Adipocyte (in vitro differentiated cells): ENCODE data around the gene DACT1.
"Not testable (repeated sequence)": the region's sequence is repeated elsewhere in the genome, so short reads cannot be mapped to it uniquely, and the experiment has no call there.

ENCODE experiments used
- DNase-seq: peaks from one replicate; pipeline ENCODE4 v3.0.0-alpha.2; 2015; ENCODE audit warnings: low read depth
- H3K27me3 ChIP-seq: replicated peaks from 2 replicates; pipeline ENCODE4 v1.7.0; 2013; ENCODE audit warnings: mild to moderate bottlenecking, low read length, moderate library complexity; ENCODE audit not compliant: control insufficient read depth, insufficient read depth
- H3K36me3 ChIP-seq: 2 replicates; pipeline ENCODE4 v1.7.0; 2013; ENCODE audit warnings: low read length, mild to moderate bottlenecking, moderate library complexity; ENCODE audit not compliant: control insufficient read depth, insufficient read depth, severe bottlenecking
- H3K4me1 ChIP-seq: 2 replicates; pipeline ENCODE4 v1.7.0; 2013; ENCODE audit warnings: mild to moderate bottlenecking, low read length, moderate library complexity; ENCODE audit not compliant: control insufficient read depth, insufficient read depth
- H3K4me3 ChIP-seq: 2 replicates; pipeline ENCODE4 v1.7.0; 2013; ENCODE audit warnings: mild to moderate bottlenecking, low read length, moderate library complexity
- H3K9ac ChIP-seq: 2 replicates; pipeline ENCODE4 v1.7.0; 2013; ENCODE audit warnings: mild to moderate bottlenecking, low read length, moderate library complexity
- H3K9me3 ChIP-seq: 2 replicates; pipeline ENCODE4 v1.7.0; 2013; ENCODE audit warnings: mild to moderate bottlenecking, low read length, moderate library complexity; ENCODE audit not compliant: control insufficient read depth

DACT1 gene, protein sequence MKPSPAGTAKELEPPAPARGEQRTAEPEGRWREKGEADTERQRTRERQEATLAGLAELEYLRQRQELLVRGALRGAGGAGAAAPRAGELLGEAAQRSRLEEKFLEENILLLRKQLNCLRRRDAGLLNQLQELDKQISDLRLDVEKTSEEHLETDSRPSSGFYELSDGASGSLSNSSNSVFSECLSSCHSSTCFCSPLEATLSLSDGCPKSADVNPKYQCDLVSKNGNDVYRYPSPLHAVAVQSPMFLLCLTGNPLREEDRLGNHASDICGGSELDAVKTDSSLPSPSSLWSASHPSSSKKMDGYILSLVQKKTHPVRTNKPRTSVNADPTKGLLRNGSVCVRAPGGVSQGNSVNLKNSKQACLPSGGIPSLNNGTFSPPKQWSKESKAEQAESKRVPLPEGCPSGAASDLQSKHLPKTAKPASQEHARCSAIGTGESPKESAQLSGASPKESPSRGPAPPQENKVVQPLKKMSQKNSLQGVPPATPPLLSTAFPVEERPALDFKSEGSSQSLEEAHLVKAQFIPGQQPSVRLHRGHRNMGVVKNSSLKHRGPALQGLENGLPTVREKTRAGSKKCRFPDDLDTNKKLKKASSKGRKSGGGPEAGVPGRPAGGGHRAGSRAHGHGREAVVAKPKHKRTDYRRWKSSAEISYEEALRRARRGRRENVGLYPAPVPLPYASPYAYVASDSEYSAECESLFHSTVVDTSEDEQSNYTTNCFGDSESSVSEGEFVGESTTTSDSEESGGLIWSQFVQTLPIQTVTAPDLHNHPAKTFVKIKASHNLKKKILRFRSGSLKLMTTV

DNA sequence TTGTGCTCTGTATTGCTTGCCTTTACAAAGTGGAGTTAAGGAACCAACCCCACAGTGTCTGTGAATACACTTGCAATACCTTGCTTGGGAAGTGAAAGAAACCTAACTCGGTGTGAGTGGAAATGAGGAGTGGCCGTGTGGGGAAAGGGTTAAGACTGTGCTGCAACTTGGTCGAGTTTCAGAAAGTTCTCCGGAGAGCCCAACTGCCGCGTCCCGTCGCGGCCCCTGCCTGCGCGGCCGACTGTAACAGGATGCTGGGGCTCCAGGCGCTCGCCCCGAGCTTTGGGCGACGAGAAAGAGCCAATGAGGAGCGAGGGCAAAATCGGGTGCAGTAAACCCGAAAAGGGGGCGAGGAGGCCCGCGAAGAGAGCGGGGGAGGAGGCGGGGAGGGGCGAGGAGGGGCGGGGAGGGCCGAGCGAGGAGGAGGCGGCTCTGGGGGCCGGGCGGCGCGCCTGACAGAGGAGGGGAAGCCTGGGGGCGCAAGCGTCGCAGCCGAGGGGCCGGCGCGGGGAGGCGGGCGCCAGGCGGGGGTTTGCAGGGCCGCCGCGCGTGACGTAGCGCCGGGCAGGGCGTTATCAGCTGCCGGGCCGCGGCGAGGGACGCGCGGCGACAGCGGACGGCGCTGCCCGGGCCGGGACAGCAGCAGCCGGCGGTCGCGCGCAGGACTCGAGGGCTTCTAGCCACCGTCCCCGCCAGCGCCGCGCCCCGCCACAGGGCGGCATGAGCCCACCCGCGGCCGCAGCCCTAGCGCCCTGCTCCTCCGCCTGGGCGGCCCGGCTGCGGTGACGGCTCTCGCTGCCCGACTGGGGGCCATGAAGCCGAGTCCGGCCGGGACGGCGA, at the start of gene DACT1:
TSS of gene DACT1 (plus strand) at position 572 of the 840 bp plus-strand sequence. CDS start at position 813, 241 bp downstream.
- peaks cover 4% of the 10 kb centered on the region for H3K27me3 ChIP-seq
- H3K36me3 ChIP-seq: no peaks in the 10 kb centered on the region
- peak within 1 kb of the TSS; percentile 79 for H3K9ac ChIP-seq
- peak within 1 kb of the TSS; percentile 82 for H3K4me3 ChIP-seq
- H3K4me1 ChIP-seq: peaks cover 23% of the 10 kb centered on the region
- DNase-seq: peak; percentile 95
- H3K9me3 ChIP-seq: no peaks in the 10 kb centered on the region

DNA sequence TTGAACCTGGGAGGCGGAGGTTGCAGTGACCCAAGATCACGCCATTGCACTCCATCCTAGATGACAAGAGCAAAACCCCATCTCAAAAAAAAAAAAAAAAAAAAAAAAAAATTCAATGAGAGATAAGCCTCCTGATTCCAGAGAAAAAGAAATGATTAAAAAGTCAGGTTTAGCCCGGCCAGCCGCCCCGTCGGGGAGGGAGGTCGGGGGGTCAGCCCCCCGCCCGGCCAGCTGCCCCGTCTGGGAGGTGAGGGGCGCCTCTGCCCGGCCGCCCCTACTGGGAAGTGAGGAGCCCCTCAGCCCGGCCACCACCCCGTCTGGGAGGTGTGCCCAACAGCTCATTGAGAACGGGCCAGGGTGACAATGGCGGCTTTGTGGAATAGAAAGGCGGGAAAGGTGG, 49.4 kb upstream of the DACT1 start:
- not testable (repeated sequence) for H3K4me3 ChIP-seq, H3K27me3 ChIP-seq, H3K9ac ChIP-seq, H3K36me3 ChIP-seq, H3K4me1 ChIP-seq, H3K9me3 ChIP-seq, DNase-seq

DNA sequence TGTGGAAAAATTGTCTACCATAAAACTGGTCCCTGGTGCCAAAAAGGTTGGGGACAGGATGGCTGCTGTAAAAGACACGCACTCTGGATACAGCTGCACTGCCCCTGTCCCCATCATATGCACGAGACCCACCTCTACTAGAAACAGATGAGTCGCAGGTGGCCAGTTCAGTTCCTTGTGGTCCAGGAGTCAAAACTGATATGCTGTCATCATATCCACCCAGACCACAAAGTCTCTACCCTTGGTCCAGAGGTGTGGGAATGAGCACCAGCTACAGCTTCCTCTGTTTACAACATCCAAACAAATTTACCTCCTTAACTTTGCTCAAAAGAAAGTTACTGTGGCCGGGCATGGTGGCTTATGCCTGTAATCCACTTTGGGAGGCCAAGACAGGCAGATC, 43.8 kb upstream of the DACT1 start:
- H3K9me3 ChIP-seq: no peaks in the 10 kb centered on the region
- no peak overlapping the region for H3K4me3 ChIP-seq
- DNase-seq: no peak
- H3K36me3 ChIP-seq: no peaks in the 10 kb centered on the region
- H3K27me3 ChIP-seq: no peaks in the 10 kb centered on the region
- no peaks in the 10 kb centered on the region for H3K4me1 ChIP-seq
- H3K9ac ChIP-seq: no peak overlapping the region

DNA sequence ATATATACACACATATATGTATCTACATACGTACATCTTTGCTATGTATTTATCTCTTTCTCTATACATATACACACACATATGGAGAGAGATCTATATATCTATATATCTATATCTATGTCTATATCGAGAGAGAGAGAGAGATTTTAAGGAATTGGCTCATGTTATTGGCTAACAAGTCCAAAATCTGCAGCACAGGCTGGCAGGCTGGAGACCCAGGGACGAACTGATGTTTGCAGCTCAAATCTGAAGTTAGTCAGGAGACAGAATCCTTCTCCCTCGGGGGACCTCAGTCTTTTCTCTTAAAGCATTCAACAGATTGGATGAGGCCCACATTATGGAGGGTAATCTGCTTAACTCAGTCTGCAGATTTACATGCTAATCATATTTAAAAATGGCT, 40.7 kb upstream of the DACT1 start:
- no peak overlapping the region for H3K4me3 ChIP-seq
- H3K9ac ChIP-seq: no peak overlapping the region
- no peaks in the 10 kb centered on the region for H3K27me3 ChIP-seq
- H3K9me3 ChIP-seq: no peaks in the 10 kb centered on the region
- H3K4me1 ChIP-seq: no peaks in the 10 kb centered on the region
- DNase-seq: no peak
- H3K36me3 ChIP-seq: no peaks in the 10 kb centered on the region

DNA sequence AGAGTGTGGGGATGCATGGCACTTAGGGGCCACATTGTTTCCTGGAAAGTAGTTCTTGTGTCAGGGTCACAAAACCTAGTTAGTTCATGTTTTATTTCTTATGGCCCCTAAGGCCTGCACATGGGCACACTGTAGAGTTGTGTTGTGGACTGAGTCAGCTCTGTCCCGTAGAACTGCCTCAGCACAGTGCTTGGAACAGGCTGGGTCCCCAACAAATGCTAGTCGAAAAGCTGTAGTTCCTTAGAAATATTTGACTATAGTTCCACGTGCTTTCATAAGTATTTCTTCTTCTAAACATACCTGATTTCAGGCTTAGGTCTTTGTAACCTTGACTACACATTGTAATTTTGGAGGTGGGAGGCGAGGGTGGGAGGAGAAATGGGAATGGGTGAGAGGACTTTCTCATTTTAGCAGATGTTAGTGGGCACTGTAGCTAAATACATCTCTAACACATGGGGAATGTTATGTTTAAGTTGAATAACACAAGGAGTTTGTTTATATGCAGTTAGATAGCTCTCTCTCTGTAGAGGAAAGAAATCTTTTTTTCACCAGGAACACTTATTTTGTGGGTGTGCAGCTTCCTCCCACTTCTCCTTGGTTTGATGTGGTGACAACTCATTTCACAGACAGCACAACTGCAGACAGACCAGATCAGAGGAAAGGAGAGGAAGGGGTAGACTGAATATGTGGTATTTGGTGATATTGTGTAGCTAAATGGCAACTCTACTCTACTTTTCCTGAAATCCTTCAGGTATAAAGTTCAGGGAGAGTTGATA, 39.5 kb upstream of the DACT1 start:
- no peaks in the 10 kb centered on the region for H3K36me3 ChIP-seq
- no peaks in the 10 kb centered on the region for H3K9me3 ChIP-seq
- no peak overlapping the region for H3K9ac ChIP-seq
- no peaks in the 10 kb centered on the region for H3K27me3 ChIP-seq
- DNase-seq: no peak
- no peaks in the 10 kb centered on the region for H3K4me1 ChIP-seq
- H3K4me3 ChIP-seq: no peak overlapping the region

DNA sequence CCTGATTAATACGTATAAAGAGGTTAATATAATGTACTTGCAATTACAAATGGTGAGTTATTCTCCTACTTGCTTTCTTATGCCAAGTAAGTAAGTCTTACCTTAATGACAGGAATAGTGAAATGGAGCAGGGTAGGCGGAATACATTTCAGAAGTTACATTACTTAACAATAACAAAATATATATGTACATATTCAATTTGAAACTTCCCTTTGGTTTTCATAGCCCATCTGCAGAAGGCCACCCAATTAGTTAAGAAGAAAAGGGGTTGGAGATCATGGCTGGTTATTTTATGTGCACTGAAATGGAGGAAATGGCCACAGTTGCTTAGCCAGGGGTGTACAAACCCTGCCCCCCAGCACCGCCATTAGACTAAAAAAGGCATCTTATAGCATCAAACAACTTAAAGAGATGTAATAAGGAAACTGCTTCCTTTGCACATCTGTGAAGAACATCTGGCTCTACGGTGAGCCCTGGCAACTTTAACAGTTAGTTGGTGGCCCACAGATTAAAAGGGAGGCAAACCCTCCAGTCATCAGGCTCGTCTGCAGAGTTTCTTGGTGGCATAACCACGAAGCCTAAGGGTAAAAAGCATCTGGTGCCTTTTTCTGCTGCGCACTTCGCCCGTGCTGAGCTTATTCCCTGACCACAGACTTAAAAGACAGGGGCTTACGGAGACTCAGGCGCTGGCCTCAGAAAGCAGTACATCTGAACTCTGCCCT, 38.8 kb upstream of the DACT1 start:
- no peak for DNase-seq
- Histone ChIP-seq H3K4me1 (no peaks in the 10 kb centered on the region), H3K9ac (no peak overlapping the region), H3K4me3 (no peak overlapping the region), H3K9me3 (no peaks in the 10 kb centered on the region), H3K36me3 (no peaks in the 10 kb centered on the region), H3K27me3 (no peaks in the 10 kb centered on the region)

DNA sequence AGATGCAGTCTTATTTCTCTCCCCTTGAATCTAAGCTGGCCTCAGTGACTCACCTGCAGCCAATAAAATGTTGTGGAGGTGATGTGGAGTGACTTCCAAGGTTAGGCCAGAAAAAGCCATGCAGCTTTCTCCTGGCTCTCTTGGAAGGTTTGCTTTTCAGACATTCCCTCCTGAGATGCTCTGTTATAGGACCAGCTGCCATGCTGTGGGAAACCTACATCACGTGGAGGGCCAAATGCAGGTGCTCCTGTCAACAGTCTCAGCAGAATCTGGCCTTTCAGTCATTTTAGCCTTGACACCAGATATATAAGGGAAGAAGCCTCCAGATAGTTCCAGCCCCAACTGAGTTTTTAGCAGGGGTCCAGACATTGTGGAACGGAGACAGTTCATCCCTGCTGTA, 38.1 kb upstream of the DACT1 start:
- no peaks in the 10 kb centered on the region for H3K4me1 ChIP-seq
- no peaks in the 10 kb centered on the region for H3K36me3 ChIP-seq
- no peak for DNase-seq
- H3K9ac ChIP-seq: no peak overlapping the region
- H3K9me3 ChIP-seq: no peaks in the 10 kb centered on the region
- no peaks in the 10 kb centered on the region for H3K27me3 ChIP-seq
- no peak overlapping the region for H3K4me3 ChIP-seq

DNA sequence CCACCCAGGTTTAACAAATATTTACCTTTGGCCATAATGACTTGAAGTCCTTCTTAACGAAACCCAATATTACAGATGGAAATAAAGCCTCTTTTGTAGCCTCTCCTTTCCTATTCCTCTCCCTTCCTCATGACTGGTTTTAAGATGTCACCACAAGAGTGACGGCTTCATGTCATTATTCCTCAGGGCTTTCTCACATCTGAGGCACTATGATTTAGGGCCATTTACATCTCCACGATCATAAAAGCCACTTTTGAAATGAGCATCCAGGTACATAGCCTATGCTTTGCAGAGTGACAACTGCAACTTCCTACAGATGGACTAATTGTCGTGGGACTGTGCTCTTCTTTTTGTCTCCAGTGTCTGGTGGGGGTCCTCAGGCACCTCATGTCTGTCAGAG, 32.3 kb upstream of the DACT1 start:
- Histone ChIP-seq H3K9ac (no peak overlapping the region), H3K4me3 (no peak overlapping the region), H3K4me1 (peaks cover 3% of the 10 kb centered on the region), H3K36me3 (no peaks in the 10 kb centered on the region), H3K9me3 (no peaks in the 10 kb centered on the region), H3K27me3 (no peaks in the 10 kb centered on the region)
- no peak for DNase-seq

DNA sequence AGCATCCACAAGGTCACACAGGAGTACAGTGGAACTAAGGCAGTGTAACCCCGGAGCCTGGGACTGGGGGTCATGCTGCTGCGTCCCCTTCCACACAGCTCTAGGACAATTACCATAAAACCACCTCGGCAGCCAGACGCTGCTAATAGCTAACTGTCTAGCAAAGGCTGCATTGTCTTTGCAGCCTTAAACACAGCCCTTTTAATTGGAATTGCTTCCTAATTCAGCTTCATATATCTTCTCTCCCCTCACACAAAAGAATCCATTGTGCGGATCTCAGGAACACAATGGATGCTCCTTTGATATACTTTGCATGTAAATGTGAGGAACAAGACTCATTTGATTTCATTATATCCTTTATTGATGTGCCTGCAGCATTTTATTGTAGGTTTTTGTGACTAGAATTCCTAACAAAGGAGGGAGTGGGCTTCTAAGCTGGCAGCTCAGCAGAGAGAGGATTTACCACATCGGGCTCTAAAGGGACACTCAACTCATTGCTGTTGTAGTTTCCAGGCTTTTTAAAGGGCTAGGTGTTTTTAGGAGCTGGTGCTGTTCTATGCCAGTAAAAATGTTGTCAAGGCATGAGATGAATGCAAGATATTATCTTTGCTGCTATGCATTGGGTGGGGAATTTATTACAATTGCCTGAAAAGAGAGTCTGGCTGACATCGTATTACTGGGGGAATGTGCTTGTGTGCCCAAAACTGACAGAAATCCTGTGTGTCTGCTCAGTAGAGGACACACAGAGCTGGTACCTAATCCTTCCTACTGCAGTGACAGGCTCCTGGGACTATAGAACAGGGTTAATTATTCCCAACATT, 30.4 kb upstream of the DACT1 start:
- Histone ChIP-seq H3K4me3 (no peak overlapping the region), H3K9me3 (no peaks in the 10 kb centered on the region), H3K27me3 (no peaks in the 10 kb centered on the region), H3K9ac (no peak overlapping the region), H3K36me3 (no peaks in the 10 kb centered on the region), H3K4me1 (peaks cover 3% of the 10 kb centered on the region)
- peak; percentile 52 for DNase-seq

DNA sequence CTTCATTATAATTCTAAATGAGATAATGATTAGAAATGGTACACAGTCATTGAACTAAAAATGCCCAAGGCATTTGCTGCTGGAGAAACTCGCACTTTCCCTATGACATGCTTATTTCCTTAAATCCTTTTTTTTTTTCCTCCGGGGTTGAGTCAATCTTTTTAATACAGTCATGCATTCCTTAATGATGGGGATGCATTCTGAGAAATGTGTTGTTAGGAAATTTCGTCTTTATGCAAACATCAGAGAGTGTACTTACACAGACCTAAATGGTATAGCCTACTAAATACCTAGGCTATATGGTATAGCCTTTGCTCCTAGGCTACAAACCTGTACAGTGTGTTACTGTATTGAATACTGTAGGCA, 29.8 kb upstream of the DACT1 start:
- Histone ChIP-seq H3K4me3 (no peak overlapping the region), H3K4me1 (peaks cover 3% of the 10 kb centered on the region), H3K9ac (no peak overlapping the region), H3K36me3 (no peaks in the 10 kb centered on the region), H3K9me3 (no peaks in the 10 kb centered on the region), H3K27me3 (no peaks in the 10 kb centered on the region)
- peak; percentile 80 for DNase-seq
